ENCODE data around the gene DTNBP1. TPM values are rescaled to one million over a fixed set of nuclear protein-coding genes. Genes with fewer than 3 reads are reported as not detected.

DTNBP1 gene
- total and polyA plus RNA-seq, 2 experiments from 2014 or later, result 0.32 to 15.8 TPM

DNA sequence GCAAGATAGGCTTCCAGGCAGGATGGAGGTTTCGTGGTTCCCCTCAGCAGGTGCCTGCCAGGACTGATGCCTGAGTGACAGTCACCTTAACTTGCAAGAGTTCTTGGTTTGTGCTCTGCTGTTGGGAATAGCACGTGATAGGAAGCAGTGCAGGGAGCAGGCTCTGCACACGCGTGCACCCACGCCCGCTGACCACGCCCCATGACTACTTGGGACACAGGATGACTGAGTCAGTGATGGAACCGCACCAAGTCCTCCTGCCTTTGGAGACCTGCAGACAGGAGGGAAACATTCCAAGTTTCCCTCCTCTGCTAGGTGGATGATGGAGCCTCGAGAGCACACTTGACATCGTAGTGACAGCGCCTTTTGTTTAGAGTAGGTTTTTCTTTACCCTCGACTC is 164.2 kb downstream of the DTNBP1 start:
- Histone ChIP-seq H4K20me1 (ENCODE audit: insufficient read depth) (no peaks in the 10 kb centered on the region), H3K36me3 (ENCODE audit: low read depth) (peaks cover 9% of the 10 kb centered on the region; the same call in 1 of the 2 replicates), H3K27me3 (replicated peaks; ENCODE audit: insufficient read depth) (no peaks in the 10 kb centered on the region), H3K27ac (no peak overlapping the region), H3K4me2 (ENCODE audit: unreplicated experiment) (no peak overlapping the region), H3K9me2 (ENCODE audit: insufficient read depth) (no peaks in the 10 kb centered on the region), H3F3A (ENCODE audit: insufficient read depth) (no peaks in the 10 kb centered on the region; the same call in 1 of the 2 replicates), H3K9ac (no peak overlapping the region), H2AFZ (no peak overlapping the region), H3K4me1 (ENCODE audit: insufficient read depth) (no peaks in the 10 kb centered on the region), H3K79me2 (ENCODE audit: insufficient read depth) (peaks cover 37% of the 10 kb centered on the region), H3K9me3 (ENCODE audit: low read depth) (no peaks in the 10 kb centered on the region), H3K4me3 (no peak overlapping the region)
- DNase-seq, result peak; percentile 52
- in situ Hi-C loops (cut with MboI), result loop anchor here (10.0 kb wide), 1 partner anchor 1284 kb away; no protein-coding TSS in a partner anchor
- WGBS, 2 experiments (ENCODE audit: low coverage in 1 of 2, low lambda C conversion rate in 2 of 2, missing lambda C conversion rate in 2 of 2), result 88% methylated on average over 11 to 12 of the region's 12 CpGs
- TF ChIP-seq EZH2 (IDR thresholded peaks at IDR 0.05; ENCODE audit: insufficient read depth, poor library complexity, severe bottlenecking) (no peak), EZH2phosphoT487 (IDR thresholded peaks at IDR 0.05; ENCODE audit: insufficient read depth, low read depth) (no peak)

DNA sequence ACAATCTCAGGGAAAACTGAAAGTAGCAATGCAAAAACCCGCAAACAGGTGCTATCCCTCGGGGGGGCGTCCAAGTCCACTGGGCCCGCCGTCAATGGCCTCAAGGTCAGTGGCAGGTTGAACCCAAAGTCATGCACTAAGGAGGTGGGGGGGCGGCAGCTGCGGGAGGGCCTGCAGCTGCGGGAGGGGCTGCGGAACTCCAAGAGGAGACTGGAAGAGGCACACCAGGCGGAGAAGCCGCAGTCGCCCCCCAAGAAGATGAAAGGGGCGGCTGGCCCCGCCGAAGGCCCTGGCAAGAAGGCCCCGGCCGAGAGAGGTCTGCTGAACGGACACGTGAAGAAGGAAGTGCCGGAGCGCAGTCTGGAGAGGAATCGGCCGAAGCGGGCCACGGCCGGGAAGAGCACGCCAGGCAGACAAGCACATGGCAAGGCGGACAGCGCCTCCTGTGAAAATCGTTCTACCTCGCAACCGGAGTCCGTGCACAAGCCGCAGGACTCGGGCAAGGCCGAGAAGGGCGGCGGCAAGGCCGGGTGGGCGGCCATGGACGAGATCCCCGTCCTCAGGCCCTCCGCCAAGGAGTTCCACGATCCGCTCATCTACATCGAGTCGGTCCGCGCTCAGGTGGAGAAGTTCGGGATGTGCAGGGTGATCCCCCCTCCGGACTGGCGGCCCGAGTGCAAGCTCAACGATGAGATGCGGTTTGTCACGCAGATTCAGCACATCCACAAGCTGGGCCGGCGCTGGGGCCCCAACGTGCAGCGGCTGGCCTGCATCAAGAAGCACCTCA is 166.3 kb downstream of the DTNBP1 start:
- Histone ChIP-seq H3K9me3 (ENCODE audit: low read depth) (no peaks in the 10 kb centered on the region), H4K20me1 (ENCODE audit: insufficient read depth) (no peaks in the 10 kb centered on the region), H3K4me1 (ENCODE audit: insufficient read depth) (no peaks in the 10 kb centered on the region), H3K27ac (no peak overlapping the region), H3K27me3 (replicated peaks; ENCODE audit: insufficient read depth) (no peaks in the 10 kb centered on the region), H3K4me2 (ENCODE audit: unreplicated experiment) (no peak overlapping the region), H3K9me2 (ENCODE audit: insufficient read depth) (no peaks in the 10 kb centered on the region), H3K9ac (no peak overlapping the region), H3K4me3 (no peak overlapping the region), H3F3A (ENCODE audit: insufficient read depth) (no peaks in the 10 kb centered on the region; the same call in 1 of the 2 replicates), H3K79me2 (ENCODE audit: insufficient read depth) (peaks cover 48% of the 10 kb centered on the region), H3K36me3 (ENCODE audit: low read depth) (peaks cover 9% of the 10 kb centered on the region; the same call in 1 of the 2 replicates), H2AFZ (no peak overlapping the region)
- in situ Hi-C loops (cut with MboI), result loop anchor here (10.0 kb wide), 1 partner anchor 1282 kb away; no protein-coding TSS in a partner anchor
- DNase-seq, result no peak
- 97 to 98% methylated on average over 42 to 60 of the region's 60 CpGs for WGBS, 2 experiments (ENCODE audit: low coverage in 1 of 2, low lambda C conversion rate in 2 of 2, missing lambda C conversion rate in 2 of 2)
- TF ChIP-seq EZH2phosphoT487 (IDR thresholded peaks at IDR 0.05; ENCODE audit: insufficient read depth, low read depth), result no peak
- TF ChIP-seq EZH2 (IDR thresholded peaks at IDR 0.05; ENCODE audit: insufficient read depth, poor library complexity, severe bottlenecking), result no peak

GRCh38 chr6:15495375-15495901 is 167.4 kb downstream of the DTNBP1 start:
- in situ Hi-C loops (cut with MboI), result loop anchor here (10.0 kb wide), 1 partner anchor 1281 kb away; no protein-coding TSS in a partner anchor
- TF ChIP-seq EZH2phosphoT487 (IDR thresholded peaks at IDR 0.05; ENCODE audit: insufficient read depth, low read depth), result no peak
- no peak for TF ChIP-seq EZH2 (IDR thresholded peaks at IDR 0.05; ENCODE audit: insufficient read depth, poor library complexity, severe bottlenecking)
- Histone ChIP-seq H3K27ac (no peak overlapping the region), H3K27me3 (replicated peaks; ENCODE audit: insufficient read depth) (no peaks in the 10 kb centered on the region), H3K36me3 (ENCODE audit: low read depth) (peaks cover 4% of the 10 kb centered on the region; the same call in 1 of the 2 replicates), H2AFZ (no peak overlapping the region), H4K20me1 (ENCODE audit: insufficient read depth) (no peaks in the 10 kb centered on the region), H3K4me2 (ENCODE audit: unreplicated experiment) (no peak overlapping the region), H3K9me2 (ENCODE audit: insufficient read depth) (no peaks in the 10 kb centered on the region), H3K4me3 (no peak overlapping the region), H3K79me2 (ENCODE audit: insufficient read depth) (peaks cover 54% of the 10 kb centered on the region), H3F3A (ENCODE audit: insufficient read depth) (peaks cover 8% of the 10 kb centered on the region), H3K9ac (no peak overlapping the region), H3K4me1 (ENCODE audit: insufficient read depth) (peaks cover 4% of the 10 kb centered on the region; the same call in 1 of the 2 replicates), H3K9me3 (ENCODE audit: low read depth) (no peaks in the 10 kb centered on the region)
- DNase-seq, result peak; percentile 43
- 60 to 62% methylated on average over 10 of the region's 10 CpGs for WGBS, 2 experiments (ENCODE audit: low coverage in 1 of 2, low lambda C conversion rate in 2 of 2, missing lambda C conversion rate in 2 of 2)

DNA sequence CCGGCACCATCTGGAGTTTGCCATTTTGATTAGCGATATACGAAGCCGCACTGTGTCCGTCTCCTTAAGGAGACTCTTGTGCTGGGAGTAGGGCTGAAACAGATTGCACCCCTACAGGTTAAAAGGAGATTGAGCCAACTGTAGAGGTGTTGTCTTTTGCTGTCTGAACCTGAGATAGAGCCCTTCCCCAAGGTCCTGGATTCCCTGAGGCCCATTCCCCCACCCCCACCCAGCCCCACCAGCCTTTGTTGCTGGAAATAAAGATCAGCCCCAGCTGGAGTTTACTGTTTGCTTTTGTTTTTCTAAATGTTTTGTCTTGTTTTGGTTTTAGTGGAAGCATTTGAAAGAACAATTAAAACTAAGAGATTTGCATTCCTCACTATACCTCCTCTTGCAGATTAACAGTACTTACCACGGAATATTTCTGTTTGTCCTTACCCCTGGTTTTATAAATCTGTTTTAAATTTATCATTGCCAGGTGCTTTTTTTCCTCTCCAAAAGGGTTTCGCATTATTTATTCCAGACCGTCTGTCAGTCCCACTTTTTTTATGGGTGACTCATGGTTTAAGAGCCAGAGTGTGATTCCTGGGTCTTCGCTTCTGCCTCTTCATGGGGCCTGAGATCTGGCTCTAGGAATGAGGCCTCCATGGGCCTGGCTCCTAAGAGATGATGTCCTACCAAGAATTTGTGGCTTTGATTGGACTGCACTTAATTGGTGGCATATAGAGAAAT is 169.2 kb downstream of the DTNBP1 start:
- DNase-seq, result peak; percentile 47
- no peak overlapping the region for H3K4me3 ChIP-seq
- H3K27me3 ChIP-seq (replicated peaks; ENCODE audit: insufficient read depth), result no peaks in the 10 kb centered on the region
- TF ChIP-seq EZH2phosphoT487 (IDR thresholded peaks at IDR 0.05; ENCODE audit: insufficient read depth, low read depth) (no peak), EZH2 (IDR thresholded peaks at IDR 0.05; ENCODE audit: insufficient read depth, poor library complexity, severe bottlenecking) (no peak)
- 78 to 79% methylated on average over 9 of the region's 9 CpGs for WGBS, 2 experiments (ENCODE audit: low coverage in 1 of 2, low lambda C conversion rate in 2 of 2, missing lambda C conversion rate in 2 of 2)
- H3K9ac ChIP-seq, result no peak overlapping the region
- no peak overlapping the region for H2AFZ ChIP-seq
- no peak overlapping the region for H3K4me2 ChIP-seq (ENCODE audit: unreplicated experiment)
- no peaks in the 10 kb centered on the region for H3K9me2 ChIP-seq (ENCODE audit: insufficient read depth)
- in situ Hi-C loops (cut with MboI), result loop anchor here (10.0 kb wide), 1 partner anchor 1279 kb away; no protein-coding TSS in a partner anchor
- peaks cover 58% of the 10 kb centered on the region for H3K79me2 ChIP-seq (ENCODE audit: insufficient read depth)
- H3K9me3 ChIP-seq (ENCODE audit: low read depth), result no peaks in the 10 kb centered on the region
- peaks cover 15% of the 10 kb centered on the region for H3F3A ChIP-seq (ENCODE audit: insufficient read depth)
- no peak overlapping the region for H3K27ac ChIP-seq
- peaks cover 4% of the 10 kb centered on the region; the same call in 1 of the 2 replicates for H3K4me1 ChIP-seq (ENCODE audit: insufficient read depth)
- H4K20me1 ChIP-seq (ENCODE audit: insufficient read depth), result no peaks in the 10 kb centered on the region
- peaks cover 5% of the 10 kb centered on the region; the same call in 1 of the 2 replicates for H3K36me3 ChIP-seq (ENCODE audit: low read depth)

Measured in GM23248 (cell line).